Hepatocyte (in vitro differentiated cells): ENCODE results near the gene HTD2.

Source experiments
- EZH2 ChIP-seq: fragments of 200-600 bp; sonication (generic); IDR thresholded peaks from 2 replicates; pipeline ENCODE4 v1.6.1; 2016; ENCODE audit warnings: antibody characterized with exemption, mild to moderate bottlenecking, borderline replicate concordance
- TF ChIP-seq, protein P1 (sequence below): fragments of 200-600 bp; sonication (generic); IDR thresholded peaks from 2 replicates; pipeline ENCODE4 v1.5.1; 2016; ENCODE audit warnings: antibody characterized with exemption, mild to moderate bottlenecking; ENCODE audit not compliant: poor library complexity

GRCh38 chr3:58359621-58360020, 53.3 kb downstream of the HTD2 start:
- TF ChIP-seq, protein P1, sequence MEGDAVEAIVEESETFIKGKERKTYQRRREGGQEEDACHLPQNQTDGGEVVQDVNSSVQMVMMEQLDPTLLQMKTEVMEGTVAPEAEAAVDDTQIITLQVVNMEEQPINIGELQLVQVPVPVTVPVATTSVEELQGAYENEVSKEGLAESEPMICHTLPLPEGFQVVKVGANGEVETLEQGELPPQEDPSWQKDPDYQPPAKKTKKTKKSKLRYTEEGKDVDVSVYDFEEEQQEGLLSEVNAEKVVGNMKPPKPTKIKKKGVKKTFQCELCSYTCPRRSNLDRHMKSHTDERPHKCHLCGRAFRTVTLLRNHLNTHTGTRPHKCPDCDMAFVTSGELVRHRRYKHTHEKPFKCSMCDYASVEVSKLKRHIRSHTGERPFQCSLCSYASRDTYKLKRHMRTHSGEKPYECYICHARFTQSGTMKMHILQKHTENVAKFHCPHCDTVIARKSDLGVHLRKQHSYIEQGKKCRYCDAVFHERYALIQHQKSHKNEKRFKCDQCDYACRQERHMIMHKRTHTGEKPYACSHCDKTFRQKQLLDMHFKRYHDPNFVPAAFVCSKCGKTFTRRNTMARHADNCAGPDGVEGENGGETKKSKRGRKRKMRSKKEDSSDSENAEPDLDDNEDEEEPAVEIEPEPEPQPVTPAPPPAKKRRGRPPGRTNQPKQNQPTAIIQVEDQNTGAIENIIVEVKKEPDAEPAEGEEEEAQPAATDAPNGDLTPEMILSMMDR = no peak
- no peak for TF ChIP-seq EZH2
